ENCODE data around the gene PDCD2L.
"Not testable (repeated sequence)": the region's sequence is repeated elsewhere in the genome, so short reads cannot be mapped to it uniquely, and the experiment has no call there.

PDCD2L gene

GRCh38 chr19:34373601-34374288, 30.5 kb upstream of the PDCD2L start:
- DNase-seq (ENCODE audit: low spot score): no peak

DNA sequence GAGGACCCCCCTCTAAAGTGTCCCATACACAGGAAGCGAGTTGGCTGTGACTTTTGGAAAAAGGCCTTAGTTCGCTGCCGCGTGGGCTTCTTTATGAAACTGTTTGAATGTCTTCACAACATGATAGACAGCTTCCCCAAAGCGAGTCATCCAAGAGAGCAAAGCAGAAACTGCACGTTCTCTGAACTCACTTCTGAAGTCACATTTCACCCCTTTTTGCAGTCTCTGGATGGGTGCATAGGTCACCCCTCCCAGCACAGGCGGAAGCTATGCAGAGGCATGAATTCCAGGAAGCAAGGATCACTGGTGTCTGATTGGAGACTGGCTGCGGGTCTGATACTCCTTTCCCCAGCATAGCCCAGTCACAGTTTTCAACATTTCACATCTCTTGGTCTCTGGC, 28.6 kb upstream of the PDCD2L start:
- no peak for DNase-seq (ENCODE audit: low spot score)

DNA sequence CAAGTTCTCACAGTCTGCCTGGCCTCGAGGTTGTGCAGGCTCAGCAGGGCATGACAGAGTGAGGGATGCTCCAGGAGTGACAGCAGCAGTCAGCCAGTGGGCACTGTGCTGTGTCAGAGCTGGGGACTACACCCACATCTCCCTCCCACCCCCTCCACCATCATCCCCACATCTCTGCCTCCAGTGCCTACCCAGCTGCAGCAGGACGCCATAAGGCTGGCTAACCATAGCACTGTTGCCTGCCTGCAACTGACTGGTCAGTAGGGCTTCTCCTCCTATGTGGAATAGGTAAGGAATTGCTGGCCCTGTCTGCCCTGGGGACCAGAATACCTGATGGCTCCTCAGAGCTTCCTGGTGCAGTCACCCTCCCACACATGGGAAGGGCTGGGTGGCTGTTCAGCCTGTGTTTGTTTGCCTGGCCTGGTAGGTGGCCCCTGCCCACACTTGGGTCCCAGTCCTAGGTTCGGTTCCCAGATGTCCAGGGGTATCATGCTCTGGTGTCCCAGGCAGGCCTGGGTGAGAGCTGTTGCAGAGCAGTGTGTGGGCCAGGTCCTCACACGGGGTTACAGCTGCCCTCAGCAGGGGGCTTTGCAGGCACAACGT, 23.5 kb upstream of the PDCD2L start:
- DNase-seq (ENCODE audit: low spot score): no peak

GRCh38 chr19:34381399-34382251, 22.6 kb upstream of the PDCD2L start:
- DNase-seq (ENCODE audit: low spot score): no peak

DNA sequence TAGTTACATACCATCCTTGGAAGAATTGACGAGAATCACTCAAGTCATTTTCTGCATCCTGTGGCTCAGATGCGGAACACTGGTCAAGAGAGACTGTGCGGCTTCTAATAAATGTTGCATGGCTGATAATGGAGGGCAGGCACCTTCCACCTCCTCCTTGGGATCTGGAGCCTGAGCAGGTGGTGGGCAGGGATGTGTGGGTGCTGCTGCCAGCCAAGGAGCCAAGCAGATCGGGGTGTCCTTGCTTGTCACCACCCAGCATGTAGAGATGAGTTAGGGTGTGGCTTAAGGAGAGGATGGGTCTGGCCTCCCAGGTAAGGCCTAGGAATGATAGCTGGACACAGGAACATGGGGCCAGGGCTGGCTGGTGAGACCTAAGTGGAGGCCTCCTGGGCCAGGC, 21.7 kb upstream of the PDCD2L start:
- no peak for DNase-seq (ENCODE audit: low spot score)

GRCh38 chr19:34383599-34383998, 20.6 kb upstream of the PDCD2L start:
- no peak for DNase-seq (ENCODE audit: low spot score)

GRCh38 chr19:34386645-34387445, 17.4 kb upstream of the PDCD2L start:
- DNase-seq (ENCODE audit: low spot score): no peak

- DNase-seq (ENCODE audit: low spot score): no peak
Measured at GRCh38 chr19:34387446-34387810, 16.8 kb upstream of the PDCD2L start.

GRCh38 chr19:34388745-34389144, 15.5 kb upstream of the PDCD2L start:
- DNase-seq (ENCODE audit: low spot score): not testable (repeated sequence)

- no peak for DNase-seq (ENCODE audit: low spot score)
Measured at GRCh38 chr19:34391813-34392212, 12.4 kb upstream of the PDCD2L start.

DNA sequence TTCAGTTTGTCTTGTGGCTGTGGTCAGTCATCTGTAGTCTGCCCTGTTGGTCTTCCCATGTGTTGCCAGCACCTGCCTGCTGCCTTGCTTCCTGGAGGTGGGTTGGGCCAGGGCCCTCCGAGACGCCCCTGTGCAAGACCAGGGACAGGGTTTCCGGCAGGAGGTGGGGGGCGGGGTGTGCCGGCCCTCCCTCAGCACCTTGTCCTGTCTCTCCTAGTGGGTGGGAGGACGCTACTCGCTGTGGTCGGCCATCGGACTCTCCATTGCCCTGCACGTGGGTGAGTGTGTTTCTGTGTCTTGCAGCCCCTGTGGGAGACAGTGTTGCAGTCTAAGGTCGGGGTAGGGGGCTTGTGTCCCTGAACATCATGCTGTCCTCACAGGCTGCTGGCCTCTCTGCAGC, 11.2 kb upstream of the PDCD2L start:
- no peak for DNase-seq (ENCODE audit: low spot score)

DNA sequence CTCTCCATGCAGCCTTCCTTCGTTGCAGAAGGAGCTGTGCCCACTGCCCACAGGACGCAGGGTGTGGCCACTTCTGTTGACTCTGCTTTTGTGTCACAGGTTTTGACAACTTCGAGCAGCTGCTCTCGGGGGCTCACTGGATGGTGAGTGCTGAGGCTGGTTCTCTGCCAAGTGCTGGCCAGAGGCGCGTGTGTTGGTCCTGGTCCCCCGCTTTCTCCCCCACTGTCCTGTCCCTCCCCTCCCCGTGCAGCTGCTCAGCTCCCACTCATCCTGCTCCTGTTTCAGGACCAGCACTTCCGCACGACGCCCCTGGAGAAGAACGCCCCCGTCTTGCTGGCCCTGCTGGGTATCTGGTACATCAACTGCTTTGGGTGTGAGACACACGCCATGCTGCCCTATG, 10.6 kb upstream of the PDCD2L start:
- no peak for DNase-seq (ENCODE audit: low spot score)

- no peak for DNase-seq (ENCODE audit: low spot score)
Measured at GRCh38 chr19:34397853-34398252, 6.3 kb upstream of the PDCD2L start.

DNA sequence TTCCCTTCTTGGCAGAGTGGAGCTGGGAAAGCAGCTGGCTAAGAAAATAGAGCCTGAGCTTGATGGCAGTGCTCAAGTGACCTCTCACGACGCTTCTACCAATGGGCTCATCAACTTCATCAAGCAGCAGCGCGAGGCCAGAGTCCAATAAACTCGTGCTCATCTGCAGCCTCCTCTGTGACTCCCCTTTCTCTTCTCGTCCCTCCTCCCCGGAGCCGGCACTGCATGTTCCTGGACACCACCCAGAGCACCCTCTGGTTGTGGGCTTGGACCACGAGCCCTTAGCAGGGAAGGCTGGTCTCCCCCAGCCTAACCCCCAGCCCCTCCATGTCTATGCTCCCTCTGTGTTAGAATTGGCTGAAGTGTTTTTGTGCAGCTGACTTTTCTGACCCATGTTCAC, 4.3 kb upstream of the PDCD2L start:
- DNase-seq (ENCODE audit: low spot score): no peak

DNA sequence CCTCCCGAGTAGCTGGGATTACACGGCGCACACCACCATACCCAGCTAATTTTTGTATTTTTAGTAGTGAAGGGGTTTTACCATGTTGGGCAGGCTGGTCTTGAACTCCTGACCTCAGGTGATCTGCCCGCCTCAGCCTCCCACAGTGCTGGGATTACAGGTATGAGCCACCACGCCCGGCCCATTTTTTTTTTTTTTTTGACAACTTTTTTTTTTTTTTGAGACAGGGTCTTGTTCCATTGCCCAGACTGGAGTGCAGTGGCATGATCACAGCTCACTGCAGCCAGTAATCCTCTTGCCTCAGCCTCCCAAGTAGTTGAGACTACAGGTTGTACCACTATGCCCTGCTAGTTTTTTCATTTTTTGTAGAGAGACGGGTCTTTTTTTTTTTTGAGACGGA, 3.4 kb upstream of the PDCD2L start:
- not testable (repeated sequence) for DNase-seq (ENCODE audit: low spot score)

GRCh38 chr19:34402074-34402600, 2.1 kb upstream of the PDCD2L start:
- DNase-seq (ENCODE audit: low spot score): no peak

DNA sequence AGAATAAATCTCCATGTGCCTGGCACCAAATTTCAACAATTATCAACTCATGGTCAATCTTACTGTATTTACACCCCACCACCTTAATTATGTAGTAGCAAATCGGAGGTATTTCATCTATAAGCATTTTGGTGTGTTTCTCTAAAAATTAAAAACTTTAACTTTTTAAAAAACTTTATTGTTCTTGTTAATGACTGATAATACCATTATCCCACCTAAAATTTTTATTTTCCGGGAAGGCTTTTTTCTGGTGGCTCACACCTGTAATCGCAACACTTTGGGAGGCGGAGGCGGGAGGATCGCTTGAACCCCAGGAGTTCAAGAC, 453 bp upstream of the PDCD2L start:
- no peak for DNase-seq (ENCODE audit: low spot score)

DNA sequence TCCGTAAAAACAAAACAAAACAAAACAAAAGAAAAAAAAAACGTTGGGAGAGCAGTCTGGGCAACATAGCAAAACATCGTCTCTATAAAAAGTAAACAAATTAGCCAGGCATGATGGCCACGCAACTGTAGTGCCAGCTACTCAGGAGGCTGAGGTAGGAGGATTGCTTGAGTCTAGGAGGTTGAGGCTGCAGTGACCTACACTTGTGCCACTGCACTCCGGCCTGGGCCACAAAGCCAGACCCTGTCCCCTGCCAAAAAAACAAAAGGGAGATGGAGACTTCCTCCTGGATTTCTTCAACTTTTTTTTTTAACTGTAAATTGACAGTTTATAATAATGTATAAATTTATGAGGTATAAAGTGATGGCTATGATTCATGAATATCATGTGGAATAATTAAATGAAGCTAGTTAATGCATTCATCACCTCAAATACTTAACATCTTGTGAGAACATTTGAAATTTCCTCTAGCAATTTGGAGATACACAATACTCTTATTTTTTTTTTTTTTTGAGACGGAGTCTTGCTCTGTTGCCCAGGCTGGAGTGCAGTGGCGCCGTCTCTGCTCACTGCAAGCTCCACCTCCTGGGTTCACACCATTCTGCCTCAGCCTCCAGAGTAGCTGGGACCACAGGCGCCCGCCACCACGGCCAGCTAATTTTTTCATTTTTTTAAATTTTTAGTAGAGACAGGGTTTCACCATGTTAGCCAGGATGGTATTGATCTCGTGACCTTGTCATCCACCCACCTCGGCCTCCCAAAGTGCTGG, 1.9 kb downstream of the PDCD2L start:
- no peak for DNase-seq (ENCODE audit: low spot score)

DNA sequence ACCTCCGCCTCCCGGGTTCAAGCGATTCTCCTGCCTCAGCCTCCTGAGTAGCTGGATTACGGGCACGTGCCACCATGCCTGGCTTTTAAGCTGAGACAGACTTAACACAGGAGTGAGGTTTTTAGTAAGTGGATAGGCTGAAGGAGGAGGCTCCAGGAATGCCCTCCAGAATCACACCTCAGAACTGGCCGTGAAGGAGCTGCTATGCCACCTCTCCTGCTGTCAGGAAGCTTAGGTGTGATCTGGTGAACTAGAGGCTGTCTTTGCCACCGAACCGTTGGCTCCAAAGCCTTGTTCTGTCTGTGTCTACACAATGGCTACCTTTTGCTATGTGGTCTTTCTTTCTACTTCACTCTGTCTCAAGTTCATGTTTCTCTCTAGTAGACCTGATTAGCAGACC, 4.2 kb downstream of the PDCD2L start:
- DNase-seq (ENCODE audit: low spot score): no peak

GRCh38 chr19:34409189-34410164, 5.3 kb downstream of the PDCD2L start:
- no peak for DNase-seq (ENCODE audit: low spot score)

Data from activated CD4-positive, alpha-beta T cell treated with anti-CD3 and anti-CD28 coated beads, Interleukin-2, Interleukin-4, amounts not matched to agents 100 ng/mL and 50 ng/mL, durations not matched to agents 16 hours and 8 hours (primary cell).